Measurements from ENCODE around the gene ZNF277.
A peak's percentile ranks its signal among the peaks of the same experiment; 100 is the strongest.

The ZNF277 gene

DNA sequence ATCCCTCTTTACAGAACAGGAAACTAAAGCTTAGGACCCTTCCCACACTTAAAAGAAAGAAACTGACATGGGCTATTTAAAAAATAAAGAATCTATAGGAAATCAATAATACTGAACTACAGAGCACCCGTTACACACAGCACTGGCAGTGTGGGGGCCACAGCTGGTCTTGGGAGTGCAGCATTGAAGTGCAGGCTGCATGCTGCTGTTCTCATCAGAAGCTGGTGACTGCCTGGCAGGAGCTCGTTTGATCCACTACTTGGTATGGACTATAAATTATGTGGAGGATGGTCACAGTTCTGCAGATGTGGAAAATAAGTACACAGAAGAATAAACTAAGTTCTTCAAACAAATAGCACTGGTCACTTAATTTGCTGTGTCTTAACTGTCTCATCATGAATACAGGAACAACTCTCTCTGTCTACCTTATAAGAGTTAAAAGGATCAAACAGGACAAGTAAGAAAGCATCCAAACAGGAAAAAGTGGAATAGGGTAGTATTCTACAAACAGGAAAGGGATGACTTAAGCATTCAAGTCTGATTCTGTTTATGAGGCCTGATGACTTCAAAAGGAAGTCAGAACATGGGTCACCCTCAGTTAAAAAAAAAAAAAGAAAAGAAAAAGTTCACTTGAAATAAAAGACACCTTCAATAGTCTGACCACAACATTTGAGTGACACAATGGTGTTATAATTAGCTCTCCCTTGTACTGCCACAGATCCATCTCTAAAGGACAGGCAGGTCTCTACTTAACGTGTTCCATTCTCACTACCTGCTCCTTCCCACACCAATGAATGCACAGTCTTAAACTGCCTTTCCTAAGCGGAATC, 21.3 kb upstream of the ZNF277 start:
- DNase-seq (ENCODE audit: low spot score): no peak

DNA sequence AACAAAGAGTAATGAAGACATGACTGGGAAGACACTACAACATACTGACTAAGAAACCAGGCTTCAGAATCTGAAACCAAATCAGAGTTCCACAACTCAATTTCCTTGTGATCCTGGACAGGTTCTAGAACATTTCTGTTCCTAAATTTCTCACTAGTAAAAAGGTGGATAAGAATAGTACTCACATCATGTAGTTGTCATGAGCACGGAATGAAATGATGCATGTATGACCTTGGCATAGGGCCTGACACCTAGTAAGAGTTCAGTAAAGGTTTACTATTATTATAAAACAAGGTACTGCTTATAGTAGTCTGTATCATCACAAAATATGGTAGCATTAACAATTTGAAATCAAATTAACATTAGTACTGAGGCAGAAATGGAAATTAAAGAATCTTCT, 20.2 kb upstream of the ZNF277 start:
- no peak for DNase-seq (ENCODE audit: low spot score)

DNA sequence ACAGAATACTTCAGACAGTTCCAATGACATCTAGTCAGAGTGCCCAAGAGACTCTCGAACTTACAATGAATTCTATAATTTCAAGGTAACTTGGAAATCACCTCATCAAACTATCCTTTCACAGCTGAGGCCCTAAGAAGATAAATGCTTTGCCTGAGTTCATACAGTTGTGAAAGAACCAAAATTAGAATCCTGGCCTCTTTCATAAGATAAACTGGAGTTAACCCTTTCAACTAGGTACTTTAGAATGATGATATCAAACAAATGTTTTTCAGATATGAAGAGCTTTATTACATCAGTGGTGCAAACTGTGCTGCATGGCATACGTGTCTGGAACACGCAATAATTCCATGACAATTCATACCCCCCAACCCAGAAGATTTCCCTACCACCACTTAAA, 18.2 kb upstream of the ZNF277 start:
- no peak for DNase-seq (ENCODE audit: low spot score)

DNA sequence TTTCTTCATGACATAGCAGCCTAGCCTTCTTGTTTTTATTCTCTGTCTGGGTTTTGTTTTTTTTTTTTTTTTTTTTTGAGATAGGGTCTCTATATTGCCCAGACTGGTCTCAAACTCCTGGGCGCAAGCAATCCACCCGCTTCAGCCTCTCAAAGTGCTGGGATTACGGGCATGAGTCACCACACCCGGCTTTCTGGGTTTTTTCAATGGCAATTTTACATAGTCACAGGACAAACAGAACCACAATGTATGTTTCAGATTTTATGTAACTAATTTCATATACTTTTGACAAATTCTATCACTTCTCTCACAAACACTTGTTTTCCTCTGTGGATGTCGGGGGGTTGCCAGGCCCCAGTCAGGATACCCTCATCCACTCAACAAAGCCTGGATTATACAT, 16.8 kb upstream of the ZNF277 start:
- DNase-seq (ENCODE audit: low spot score): no peak

DNA sequence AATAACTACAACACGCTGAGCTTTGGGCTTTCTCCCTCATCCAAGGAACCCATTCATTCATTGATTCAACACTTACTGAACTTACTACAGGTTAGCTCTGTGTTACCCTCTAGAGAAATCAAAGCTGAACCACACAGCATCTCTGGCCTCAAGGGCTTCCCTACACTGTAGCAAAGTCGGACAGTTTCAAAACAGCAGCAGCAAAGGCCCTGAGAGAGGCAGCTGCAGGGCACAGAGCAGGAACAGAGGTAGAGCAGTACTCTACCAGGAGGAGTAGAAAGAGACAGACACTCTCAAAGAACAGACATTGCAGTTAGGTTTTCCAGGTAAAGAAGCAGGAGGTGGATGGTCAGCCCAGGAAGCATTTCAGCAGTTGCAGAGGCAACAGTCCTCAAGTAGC, 16.4 kb upstream of the ZNF277 start:
- no peak for DNase-seq (ENCODE audit: low spot score)

DNA sequence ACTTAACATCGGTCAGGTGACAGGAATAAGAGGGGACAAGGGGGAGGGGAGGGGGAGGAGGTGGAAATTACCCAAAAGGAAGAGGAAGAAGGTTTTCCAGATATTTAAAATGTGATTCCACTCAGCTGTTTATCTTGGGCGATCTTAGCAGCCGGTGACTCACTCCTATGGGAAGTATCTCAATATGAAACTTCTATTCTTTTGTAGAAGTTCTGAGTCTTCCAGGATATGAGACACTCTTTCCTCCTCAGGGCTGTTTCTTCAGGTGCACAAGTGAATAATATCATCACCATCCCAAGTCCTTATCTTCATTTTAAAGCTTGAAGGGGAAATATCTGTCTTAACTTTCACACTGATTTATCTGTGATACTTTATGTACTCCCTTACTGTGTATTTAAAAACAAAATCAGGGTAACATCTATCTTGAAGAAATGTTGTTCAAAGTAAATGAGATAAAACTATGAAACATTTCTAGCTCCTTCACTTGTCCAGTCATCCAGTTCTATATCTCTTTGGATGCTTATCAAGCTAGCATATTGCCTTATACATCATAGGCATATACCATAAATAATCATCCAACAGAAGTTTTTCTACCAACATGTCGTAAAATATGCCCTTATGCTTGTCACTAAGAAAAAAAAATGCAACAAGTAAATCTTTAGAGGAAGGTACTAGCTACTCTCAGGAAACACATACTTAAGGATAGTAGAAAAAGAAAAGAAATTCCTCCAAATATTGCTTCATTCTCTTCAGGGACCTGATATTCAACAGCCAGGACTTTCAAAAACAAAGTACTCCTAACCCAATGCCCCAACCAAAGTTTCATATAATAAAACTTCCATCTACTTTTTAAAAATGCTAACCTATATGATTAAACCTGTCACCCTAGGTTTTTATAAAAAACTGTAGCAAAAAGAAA, 14.0 kb upstream of the ZNF277 start:
- DNase-seq (ENCODE audit: low spot score): no peak

DNA sequence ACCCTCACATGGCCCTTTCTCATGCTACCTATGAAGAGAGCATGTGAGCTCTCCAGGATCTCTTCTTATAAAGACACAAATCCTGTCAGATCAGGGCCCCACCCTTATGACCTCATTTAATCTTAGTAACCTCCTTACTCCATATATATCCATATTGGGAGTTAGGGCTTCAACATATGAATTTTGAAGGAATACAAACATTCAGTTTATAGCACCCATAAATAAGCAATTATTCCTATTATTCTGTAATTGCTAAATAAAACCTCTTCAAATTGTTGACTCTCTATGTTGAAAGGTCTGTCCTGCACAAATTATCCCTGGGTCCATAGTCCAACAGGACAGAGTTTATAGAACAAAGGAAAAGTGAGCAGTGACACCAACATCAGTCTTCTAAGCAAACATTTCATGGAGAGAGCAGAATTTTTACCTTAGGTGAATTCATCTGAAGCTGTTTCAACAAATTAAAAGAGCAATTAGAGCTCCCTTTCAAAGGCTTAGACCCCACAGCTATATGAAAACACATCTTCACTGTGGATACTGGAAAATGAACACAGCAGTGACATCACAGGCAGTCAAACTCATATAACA, 12.5 kb upstream of the ZNF277 start:
- DNase-seq (ENCODE audit: low spot score): no peak

DNA sequence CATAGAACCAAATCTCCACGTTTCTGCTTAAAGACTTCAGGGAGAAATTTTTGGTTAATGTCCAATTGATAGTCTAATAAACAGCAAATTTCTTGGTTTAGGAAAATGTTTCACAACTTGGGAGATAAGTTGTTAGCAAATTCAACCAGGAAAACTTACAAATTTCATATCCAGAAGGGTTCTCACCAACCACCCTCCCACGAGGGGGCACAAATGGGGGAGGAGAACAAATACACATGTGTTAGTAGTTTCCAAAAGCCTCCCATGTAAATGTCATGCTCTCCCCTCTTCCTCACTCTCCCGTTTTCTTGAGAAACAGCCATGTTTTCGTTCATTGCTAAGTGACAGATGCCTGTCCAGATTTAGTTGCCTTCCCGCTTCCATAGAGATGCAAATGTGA, 10.8 kb upstream of the ZNF277 start:
- no peak for DNase-seq (ENCODE audit: low spot score)

DNA sequence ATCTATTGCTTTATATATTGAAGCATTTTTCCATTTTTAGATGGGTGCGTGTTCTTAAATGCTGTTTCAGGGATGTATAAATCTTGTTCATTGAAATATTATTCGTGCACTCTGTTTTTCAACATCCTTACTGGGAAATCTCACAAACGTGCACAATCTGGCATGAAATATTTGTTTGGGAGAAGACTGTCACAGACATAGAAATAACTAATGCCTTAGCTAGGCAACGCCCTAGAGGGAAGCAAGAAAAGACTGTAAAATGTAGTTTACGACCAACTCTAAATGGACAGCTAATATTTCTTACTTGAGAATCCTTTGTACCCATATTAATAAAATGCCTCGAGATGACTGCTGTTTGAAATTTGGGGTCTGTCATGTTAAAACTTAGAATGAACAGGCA, 9.2 kb upstream of the ZNF277 start:
- DNase-seq (ENCODE audit: low spot score): no peak

DNA sequence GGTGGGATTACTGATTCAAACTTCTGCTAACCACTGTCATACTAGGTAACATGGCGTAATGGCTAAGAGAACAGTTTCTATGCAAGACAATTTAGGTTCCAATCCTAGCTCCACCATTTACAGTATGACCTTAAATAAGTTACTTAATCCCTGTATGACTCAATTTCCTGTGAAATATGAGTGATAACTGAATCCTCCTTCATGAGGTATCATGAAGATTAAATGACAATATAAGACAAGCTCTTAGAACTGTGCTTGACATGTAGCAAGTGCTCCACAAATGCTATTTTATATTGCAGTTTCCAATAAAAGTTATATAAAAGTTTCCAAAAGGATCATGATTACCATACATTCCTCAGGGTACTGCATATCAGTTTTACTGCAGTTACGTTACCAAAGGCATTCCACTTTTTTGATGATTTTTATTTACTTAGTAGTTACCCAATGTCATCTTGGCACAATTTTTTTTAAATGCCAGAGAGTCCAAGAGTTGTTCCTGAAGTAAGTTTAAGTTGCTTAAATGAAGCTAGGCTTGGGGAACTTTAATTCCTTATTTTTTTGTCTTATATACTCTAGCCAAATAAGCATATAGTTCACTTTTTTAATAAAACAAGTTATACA, 7.3 kb upstream of the ZNF277 start:
- no peak for DNase-seq (ENCODE audit: low spot score)

DNA sequence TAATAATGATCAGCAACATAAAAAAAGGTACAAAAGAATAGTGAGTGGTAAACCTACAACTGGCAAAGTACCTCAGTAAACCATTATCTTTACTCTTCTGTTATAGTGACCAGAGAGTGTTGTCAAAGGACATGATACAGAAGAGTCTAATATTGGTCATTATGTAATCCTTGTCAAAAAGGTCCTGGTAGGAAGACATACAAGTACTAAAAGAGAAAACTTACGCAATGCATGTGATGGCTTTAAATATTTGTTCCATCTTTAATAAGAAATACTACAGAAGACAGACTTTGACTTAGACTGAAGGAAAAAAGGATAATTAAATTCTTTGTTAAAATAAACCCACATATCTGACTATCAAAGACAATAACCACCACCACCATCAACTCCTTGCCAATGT, 6.8 kb upstream of the ZNF277 start:
- DNase-seq (ENCODE audit: low spot score): no peak

DNA sequence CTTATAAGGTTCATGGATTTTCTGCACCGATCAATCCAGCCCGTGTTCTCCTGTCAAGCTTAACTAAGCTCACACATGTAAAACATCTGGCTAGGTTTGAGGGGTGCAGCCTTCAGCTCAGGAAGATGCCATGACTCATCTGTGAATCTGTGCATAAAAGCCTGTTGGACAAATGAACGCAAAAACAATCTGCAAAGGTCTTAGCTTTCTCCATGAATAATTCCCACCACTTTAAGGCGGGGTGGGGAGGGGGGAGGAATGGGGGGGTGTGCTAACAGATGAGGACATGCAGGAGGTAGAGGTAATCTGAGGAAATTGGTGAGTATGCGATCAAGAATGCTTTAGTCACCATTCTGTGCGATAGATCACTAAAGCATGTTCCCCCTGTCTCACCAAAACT, 5.1 kb upstream of the ZNF277 start:
- DNase-seq (ENCODE audit: low spot score): no peak

DNA sequence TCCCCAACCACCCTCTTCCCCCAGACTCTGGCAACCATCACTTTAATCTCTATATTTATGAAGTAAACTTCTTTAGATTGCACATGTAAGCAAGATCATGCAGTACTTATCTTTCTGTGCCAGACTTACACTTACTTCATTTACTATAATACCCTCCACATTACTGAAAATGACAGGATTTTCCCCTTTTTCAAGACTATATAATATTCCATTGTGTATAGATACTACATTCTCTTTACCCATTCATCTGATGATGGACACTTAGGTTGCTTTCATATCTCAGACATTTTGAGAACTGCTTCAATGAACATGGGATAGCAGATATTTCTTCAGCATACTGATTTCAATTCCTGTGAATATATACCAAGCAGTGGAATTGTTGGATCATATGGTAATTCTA, 4.7 kb upstream of the ZNF277 start:
- DNase-seq (ENCODE audit: low spot score): no peak

DNA sequence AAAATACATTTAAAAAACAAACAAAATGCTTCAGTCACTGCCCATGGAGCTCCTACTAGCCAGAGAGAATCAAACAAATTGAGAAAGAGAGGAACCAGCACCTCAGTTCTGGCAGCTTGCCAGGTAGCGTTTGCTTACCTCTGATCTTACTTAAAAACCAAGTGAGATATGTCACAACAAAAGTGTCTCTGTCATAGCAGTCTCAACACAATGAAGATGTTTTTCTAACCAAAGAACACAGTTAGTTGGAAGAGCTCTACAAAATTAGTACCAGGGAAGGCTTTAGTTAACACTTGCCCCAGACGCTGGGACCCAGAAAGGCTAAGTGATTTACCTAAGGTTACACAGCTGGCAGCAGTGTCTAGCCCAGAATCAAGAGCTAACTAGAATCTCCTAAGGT, 3.7 kb upstream of the ZNF277 start:
- no peak for DNase-seq (ENCODE audit: low spot score)

DNA sequence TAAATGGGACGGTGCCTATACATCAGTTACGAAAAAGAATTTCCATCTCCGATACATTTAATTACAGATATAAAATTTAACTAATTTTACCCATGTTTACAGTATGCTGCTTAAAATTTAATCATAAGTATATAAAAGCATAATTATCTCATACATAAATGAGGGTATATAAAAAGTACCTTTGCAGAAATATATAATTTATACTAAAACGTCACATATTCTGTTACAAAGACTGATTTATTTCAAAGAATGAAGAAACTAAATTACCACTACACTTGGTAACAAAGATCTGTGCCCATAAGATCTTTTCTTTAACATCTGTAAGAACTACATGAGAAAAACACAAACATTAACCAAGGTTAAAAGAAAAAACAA, 3.1 kb upstream of the ZNF277 start:
- no peak for DNase-seq (ENCODE audit: low spot score)

DNA sequence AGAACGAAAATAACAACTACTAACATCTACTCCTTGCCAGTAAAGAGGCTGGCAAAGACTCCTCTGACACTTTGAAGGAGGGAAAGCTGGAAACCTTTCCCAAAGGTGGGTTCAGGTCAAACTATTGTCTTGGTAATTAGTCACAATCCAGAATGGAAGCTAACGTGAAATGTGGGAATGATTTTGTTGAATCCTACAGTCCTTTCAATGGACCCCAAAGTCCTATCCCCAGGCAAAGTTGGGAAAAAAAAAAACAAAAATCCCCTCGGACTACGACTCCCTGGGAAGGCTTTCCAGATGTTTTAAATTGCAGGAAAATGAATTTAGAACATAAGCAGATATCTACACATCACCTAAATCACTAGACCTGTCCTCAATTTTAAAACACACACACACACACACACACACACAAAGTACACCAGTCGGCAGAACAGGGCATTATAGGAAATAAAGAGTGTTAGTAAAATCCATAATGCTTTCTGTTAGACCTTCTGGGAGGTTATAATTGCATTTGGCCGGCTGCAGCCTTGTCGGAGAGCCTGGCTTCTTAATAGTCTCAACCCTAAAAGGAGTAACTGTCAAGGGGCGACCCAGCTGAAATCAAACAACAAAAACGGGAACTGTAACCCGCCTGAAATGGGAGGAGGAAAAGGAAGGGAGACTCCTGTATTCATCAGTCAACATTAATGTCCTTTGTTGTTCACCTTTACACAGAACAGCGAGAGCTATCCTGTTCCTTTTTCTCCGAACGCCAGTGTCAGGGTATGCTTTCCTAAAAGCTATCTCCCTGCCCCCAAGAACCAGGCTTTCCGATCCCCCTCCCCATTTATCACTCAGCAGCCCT, 1.8 kb upstream of the ZNF277 start:
- no peak for DNase-seq (ENCODE audit: low spot score)

DNA sequence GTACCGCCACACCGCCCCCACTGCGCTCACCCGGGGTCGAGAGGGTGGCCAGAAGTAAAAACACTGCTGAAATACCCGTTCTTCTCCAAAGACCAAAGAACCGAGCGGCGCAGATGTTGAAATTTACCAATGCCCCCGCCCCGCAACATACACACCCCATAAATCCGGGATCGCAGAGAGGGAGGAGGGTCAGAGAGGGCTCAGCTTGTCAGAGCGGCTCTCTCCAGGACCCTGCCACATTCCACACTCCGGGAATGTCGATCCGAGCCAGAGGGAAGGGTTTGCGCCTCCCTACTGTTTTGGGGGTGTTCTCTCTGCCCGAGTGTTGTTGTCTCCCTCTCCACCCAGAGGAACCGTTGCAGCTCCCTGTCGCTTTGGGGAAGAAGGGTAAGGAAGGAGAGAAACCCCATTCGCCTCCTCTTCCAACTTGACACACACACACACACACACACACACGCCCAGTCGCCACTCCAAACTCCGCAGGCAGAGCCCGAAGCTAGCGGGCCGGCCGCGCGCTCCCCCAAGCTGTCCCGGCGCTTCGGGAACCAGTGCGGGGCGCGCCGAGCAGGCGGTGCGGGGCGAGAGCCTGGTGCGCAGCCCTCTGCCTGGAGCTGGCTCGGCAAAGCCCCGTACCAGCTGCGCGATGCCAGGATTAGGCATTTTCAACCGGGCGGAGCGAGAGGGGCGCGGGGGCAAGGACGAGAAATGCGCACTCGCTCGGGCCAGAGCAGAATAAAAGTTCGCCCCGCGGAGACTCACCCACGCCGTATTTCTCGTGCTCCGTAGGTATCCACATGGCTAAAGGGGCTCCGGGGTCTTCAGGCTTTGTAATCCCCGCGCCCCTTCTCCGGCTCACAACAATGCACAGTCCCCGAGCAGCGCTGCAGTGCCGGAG, 905 bp upstream of the ZNF277 start:
- DNase-seq (ENCODE audit: low spot score): peak; percentile 14

DNA sequence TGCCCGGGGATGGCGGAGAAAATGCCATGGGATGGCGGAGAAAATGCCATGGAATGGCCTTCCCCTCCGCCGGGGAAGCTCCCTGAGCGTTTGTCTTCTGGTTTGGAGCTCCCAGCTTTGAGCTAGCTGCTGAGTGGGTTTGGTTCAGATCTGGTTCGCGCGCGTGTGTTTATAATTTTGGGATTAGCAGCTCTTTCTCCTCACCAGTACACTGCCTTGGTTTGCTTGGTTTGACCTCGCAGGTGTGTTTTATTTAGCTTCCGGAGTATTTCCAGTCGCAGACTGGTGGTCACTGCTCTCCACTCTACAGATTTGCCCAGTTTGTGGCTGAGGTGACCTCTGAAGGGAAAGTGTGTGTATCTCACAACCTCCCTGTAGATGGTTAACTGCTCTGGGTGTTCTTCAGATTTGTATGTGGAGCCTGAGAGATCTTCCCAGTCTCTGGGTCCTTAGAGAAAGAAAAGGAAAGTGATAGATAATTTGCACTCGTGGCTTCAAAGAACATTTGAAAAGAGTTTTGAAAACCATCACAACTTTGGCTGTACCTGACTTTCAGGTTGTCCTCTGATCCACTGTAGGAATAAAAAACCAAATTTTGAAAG, 597 bp downstream of the ZNF277 start:
- DNase-seq (ENCODE audit: low spot score): no peak

DNA sequence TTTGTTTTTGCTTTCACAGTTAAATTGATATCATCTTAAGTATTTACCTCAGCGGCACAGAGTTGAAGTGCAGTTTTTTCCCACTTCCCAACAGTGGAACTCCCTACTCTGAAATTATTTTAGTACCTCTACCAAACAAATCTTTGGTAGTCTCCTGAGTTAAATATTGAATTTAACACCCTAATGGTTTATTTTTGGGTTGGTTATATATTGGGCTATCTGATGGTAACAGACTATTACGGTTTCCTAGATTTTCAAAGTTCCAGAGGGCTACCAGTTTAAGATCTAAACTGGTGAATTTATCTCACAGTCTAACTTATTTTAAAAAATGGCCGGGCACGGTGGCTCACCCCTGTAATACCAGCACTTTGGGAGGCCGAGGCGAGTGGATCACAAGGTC, 1.3 kb downstream of the ZNF277 start:
- no peak for DNase-seq (ENCODE audit: low spot score)

DNA sequence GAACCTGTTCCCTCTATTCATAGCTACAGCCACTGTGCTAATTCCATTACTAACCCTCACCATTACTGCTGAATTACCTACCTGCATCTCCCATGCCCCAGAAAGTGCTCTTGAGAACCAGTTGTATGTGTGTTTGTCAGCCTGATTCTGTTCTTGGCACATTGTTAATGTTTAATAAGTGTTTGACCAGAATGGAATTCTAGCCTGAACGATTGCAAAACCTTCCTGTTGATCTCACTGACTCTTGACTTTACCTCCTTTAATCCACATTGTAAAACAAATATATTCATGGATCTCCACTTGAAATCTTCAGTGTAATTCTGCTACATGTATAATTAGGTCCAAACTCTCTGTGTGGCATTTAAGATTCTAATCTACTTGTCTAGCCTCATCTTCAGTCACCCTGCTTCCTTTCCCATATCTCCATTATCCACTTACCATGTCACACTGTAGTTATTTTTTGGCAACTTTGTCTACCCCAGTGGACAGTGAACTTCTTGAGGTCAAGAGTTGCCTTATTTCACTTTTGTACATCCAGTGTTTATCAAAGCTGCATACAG, 4.9 kb downstream of the ZNF277 start:
- DNase-seq (ENCODE audit: low spot score): no peak

All from CD4-positive, alpha-beta T cell treated with Interleukin-15 for 4 hours (primary cell).